Middle frontal gyrus (tissue), 1 donor: ENCODE data around the gene ST6GALNAC2.
"Not testable (repeated sequence)": the region's sequence is repeated elsewhere in the genome, so short reads cannot be mapped to it uniquely, and the experiment has no call there.

Source experiments
- DNase-seq: peaks from one replicate; pipeline ENCODE4 v3.0.0-alpha.2; 2015; ENCODE audit warnings: low spot score; ENCODE audit errors: extremely low spot score

ST6GALNAC2 gene

GRCh38 chr17:76540381-76541300 lies 45.0 kb downstream of the ST6GALNAC2 start:
- peak; percentile 92 for DNase-seq

DNA sequence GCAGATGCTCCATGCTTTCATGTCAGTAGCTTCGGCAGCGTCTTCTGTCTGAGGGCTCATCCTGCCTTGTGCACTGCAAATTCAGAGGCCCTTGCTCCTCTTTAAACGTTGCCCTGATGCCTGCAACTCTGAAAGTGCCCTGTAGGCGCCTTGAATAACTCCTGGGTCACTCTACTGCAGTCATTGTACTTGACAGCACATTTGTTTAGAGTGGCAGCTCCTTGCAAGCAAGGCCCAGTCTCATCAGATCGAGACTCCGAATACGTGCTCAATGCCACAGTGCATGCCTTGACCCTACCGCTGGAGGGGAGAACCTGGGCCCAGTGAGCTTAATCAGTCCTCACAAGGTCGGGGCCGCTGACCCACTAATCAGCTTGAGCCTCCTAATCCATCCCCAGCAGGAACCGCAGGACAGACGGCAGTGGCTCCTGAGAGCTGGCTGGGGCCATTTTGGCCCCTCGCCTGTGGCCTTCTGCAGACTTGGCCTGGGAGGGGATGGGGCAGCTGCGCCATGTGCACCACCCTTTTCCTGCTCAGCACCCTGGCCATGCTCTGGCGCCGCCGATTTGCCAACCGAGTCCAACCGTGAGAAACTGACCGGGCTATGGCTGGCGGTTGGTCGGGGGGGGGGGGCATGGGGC lies 45.9 kb downstream of the ST6GALNAC2 start, which contains the start of gene PRCD:
PRCD (plus strand) TSS at position 414 of the 641 bp plus-strand sequence; CDS start at position 512, 98 bp downstream.
- no peak for DNase-seq

- DNase-seq: no peak
Observed at GRCh38 chr17:76538941-76539570, 46.6 kb downstream of the ST6GALNAC2 start.

GRCh38 chr17:76538281-76538931 lies 47.3 kb downstream of the ST6GALNAC2 start:
- no peak for DNase-seq

DNA sequence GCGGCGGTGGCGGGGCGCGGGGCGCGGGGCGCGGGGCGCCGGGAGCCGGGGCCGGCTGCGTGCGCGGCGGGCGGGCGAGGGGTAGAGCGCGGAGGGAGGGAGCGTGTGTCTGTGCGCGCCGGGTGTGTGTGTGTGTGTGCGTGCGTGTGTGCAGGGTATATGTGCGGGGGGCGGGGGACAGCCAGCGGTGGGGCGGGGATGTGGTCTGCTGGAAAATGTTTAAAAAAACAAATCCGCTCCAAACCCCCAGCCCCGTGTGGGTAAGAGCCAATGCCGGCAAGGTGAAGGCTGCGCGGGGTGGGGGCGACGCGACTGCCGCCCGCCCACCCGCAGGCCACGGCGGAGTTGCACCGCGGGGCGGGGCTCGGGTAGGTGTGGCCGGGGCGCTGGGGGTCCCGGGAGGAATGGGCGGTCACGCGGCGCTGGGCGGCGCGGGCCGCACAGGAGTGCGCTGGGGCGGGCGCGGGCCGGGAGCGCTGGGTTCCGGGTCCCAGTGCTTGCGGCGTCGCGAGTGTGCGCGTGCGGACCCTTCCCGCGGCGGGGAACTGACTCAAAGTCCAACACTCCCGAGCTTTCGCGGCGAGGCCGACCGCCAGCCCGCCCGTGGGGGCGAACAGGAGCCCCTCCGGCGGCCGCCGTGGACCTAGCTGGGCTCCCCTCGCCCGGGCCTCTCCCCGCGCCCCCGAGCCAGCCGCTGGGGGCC lies 47.9 kb downstream of the ST6GALNAC2 start, which contains the start of gene CYGB:
CYGB (minus strand) TSS at position 132 of the 703 bp plus-strand sequence. CDS start 167 bp downstream, outside the sequence.
- no peak for DNase-seq

GRCh38 chr17:76537288-76537577 lies 48.4 kb downstream of the ST6GALNAC2 start:
- no peak for DNase-seq

DNA sequence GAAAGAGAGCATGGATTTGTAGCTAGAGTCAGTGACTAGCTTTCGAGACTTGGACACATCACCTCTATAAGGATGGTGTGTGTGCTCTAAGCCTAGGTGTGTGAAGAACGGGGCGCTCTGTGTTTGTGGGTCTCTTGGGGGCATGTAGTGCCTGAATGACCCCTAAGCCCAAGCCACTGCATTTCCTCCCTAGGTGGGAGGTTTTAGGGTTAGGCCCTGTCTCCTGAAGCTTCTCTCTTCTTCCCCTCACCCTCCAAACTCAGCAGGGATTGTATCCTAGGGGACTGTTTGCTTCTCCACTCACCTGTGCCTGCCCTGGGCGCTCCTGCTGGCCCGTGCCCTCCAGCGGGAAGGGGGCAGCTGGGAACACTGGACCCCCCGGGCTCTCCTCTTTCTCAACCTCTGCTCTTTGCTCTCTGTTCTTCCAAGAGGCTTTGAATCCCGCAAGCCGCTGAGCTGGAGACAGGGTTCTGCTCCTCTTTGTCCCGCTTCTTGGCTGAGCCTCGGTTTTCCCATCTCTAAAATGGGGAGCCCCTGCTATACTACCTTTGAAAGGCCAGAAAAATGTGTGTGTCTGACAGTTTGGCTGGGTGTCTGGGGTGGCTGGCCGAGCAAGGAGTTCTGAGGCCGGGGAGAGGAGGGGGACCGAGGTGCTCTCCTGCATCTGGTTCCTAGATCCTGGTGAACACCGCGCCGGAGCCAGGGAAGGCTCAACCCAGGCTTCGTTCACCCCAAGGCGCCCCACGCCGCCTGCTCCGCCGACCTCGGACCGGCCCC lies 49.0 kb downstream of the ST6GALNAC2 start:
- DNase-seq: no peak

- no peak for DNase-seq
Observed at GRCh38 chr17:76535788-76536510, 49.7 kb downstream of the ST6GALNAC2 start.

- DNase-seq: no peak
Observed at GRCh38 chr17:76534831-76535732, 50.6 kb downstream of the ST6GALNAC2 start.

DNA sequence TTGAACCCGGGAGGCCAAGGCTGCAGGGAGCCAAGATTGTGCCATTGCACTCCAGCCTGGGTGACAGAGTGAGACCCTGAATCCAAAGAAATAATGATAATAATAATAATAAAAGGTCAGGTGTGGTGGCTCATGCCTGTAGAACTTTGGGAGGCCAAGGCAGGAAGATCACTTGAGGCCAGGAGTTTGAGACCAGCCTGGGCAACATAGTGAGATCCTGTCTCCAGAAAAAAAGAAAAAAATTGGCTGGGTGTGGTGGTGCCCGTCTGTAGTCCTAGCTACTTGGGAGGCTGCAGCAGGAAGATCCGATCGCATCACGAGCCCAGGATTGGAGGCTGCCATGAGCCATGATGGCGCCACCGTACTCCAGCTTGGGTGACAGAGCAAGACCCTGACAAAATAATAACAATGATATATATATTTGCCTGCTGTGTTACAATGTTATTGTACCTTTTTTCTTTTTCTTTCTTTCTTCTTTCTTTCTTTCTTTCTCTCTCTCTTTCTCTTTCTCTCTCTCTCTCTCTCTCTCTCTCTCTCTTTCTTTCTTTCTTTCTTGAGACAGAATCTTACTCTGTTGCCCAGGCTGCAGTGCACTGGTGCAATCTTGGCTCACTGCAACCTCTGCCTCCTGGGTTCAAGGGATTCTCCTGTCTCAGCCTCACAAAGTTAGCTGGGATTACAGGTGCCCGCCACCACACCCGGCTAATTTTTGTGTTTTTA lies 51.9 kb downstream of the ST6GALNAC2 start:
- DNase-seq: not testable (repeated sequence)

DNA sequence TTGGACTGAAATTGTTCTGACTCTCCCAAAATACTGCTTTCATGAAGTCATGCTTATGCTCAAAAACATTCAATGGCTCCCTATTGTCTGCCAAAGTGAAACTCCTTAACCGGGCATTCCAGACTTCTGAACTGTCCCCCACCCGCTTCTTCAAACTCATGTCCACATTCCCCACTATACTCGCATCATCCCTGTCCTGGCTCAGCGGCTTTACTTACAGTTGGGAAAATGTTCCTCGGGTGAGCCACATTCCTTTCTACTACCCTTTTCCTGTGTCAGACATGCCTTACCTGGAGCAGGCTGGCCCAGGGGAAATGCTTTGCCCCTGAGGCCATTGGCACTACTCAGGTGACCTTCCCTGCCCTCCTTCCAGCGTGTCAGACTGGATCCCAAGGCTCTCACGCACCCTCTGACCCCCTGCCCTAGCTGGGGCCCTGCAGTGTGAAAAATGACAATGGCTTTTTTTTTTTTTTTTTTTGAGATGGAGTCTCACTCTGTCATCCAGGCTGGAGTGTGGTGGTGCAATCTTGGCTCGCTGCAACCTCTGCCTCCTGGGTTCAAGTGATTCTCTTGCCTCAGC lies 53.5 kb downstream of the ST6GALNAC2 start:
- no peak for DNase-seq

- DNase-seq: no peak
Observed at GRCh38 chr17:76531486-76532038, 54.1 kb downstream of the ST6GALNAC2 start.

DNA sequence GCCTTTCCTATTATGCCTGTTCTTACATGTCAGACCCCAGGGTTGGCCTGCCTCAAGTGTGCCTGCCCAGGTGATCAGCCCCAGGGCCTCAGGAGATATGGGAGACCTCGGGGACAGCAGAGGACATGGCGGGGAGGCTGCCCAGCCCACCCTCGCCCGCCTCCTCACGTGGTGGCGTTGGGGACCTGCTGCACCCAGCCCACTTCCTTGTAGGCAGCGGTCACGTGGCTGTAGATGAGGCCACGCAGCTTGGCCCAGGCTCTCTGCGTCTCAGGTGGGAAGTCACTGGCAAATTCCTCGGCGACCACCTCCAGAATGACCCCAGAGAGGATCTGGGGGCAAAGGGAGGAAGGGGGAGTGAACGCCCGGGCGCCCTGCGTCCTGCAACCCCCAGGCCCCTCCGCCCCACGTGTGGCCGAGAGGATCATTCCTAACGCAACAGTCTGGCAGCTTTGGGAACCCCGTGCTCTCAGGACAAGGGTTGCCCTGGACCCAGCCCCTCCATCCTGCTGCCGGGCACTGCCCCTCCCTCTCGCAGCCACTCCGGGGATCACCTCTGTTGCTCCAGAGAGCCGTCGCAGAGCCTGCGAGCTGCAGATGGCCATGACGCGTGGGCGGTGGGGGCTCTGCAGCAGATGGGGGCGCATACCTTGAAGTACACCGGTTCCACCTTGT lies 54.7 kb downstream of the ST6GALNAC2 start:
- DNase-seq: no peak

GRCh38 chr17:76530095-76530723 lies 55.5 kb downstream of the ST6GALNAC2 start:
- DNase-seq: no peak

DNA sequence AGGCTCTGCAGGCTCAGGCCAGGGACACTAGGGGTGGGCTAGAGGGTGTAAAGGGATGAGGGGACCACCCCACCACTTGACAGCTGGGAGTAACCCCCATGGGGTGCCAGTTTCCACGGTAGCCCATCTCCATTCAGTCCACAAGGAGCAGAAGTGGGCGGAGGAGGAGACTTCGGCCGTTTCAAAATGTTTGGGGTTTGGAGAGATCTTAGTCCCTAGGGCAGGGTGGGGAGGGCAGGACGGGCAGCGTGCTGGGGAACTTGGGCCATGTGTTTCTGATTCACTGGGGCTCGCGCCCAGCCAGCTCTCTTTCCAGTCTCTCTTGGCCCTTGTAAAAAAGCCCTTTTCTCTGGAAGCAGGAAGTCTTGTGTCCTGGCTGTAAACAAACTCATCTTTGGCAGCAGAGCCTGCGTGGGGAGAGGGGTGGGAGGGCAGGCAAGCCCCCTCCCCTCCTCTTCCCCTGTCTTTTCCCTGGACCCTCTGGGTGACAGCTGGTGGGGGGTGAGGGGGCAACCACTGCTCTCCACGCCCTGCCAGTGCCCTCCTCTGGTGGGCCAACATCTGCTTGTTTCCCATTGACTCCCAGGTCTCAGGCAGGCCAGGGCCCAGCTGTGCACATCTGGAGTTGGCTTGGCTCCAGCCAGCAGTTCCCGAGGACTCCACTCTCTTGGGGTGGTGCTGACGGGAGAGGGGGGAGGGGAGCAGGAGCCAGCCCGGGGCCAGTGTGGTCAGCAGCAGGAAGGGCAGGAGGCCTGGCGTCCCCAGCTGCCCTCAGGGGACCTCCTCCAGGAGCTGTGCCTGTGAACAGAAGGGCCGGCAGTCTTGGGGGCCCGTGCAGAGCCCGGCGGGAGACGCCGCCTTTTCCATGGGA lies 56.2 kb downstream of the ST6GALNAC2 start:
- no peak for DNase-seq
